Measurements from ENCODE around the gene DUSP7.

GRCh38 chr3:52050571-52050970 is 5.8 kb downstream of the DUSP7 start:
- no peak for TF ChIP-seq CTCF (IDR thresholded peaks at IDR 0.05)
- TF ChIP-seq EZH2 (IDR thresholded peaks at IDR 0.05) = no peak
